Pancreas (tissue), 10 donors: Measurements from ENCODE around the gene NKX2-8. TPM values are rescaled to one million over a fixed set of nuclear protein-coding genes. Genes with fewer than 3 reads are reported as not detected.

Experiments used
- ATAC-seq, 4 donors: fragments of 200-7000 bp; cut with Tn5 transposase; one replicate each; pipeline versions ENCODE4 v1.8.0 to v1.9.1; 2020; ENCODE audit warnings: mild to moderate bottlenecking in 4 of 4, moderate library complexity in 4 of 4
- DNase-seq, 6 donors: peaks; one replicate each; pipeline ENCODE4 v3.0.0-alpha.2; 2020
- FAIRE-seq: peaks from 2 replicates; lab custom pipeline; 2012; peaks lifted over from hg19 to GRCh38; lab: Jason Lieb, UNC
- H3K27ac ChIP-seq, 4 donors: fragments of 200-600 bp; sonication (generic); 1 replicate in 3 of 4; 2 replicates in 1 of 4; pipeline versions ENCODE4 v1.5.0 to v1.8.0; 2020
- H3K27me3 ChIP-seq, 4 donors: fragments of 200-600 bp; one replicate each; pipeline ENCODE4 v1.8.0; 2021
- H3K36me3 ChIP-seq, 3 donors: fragments of 200-600 bp; sonication (generic) in 1 of 3; one replicate each; pipeline versions ENCODE4 v1.5.0 to v1.8.0; 2020 to 2021
- H3K4me1 ChIP-seq, 3 donors: fragments of 200-600 bp; one replicate each; pipeline ENCODE4 v1.8.0; 2021
- H3K4me3 ChIP-seq, 4 donors: fragments of 200-600 bp; sonication (generic) in 2 of 4; one replicate each; pipeline versions ENCODE4 v1.5.0 to v1.8.0; 2020 to 2021
- H3K9me3 ChIP-seq, 4 donors: fragments of 200-600 bp; one replicate each; pipeline ENCODE4 v1.8.0; 2021
- CTCF ChIP-seq, 4 donors: fragments of 200-600 bp; sonication (generic) in 3 of 4; IDR thresholded peaks; one replicate each; pipeline versions ENCODE4 v1.5.0 to v1.8.0; 2021; ENCODE audit warnings: antibody characterized with exemption in 4 of 4
- WGBS, 2 donors: extraction: QIAGEN DNeasy Blood & Tissue Kit; methylation state at CpG; one replicate each; pipeline ENCODE4 v1.1.7; 2013; 5-methylcytosine and 5-hydroxymethylcytosine counted together
- intact Hi-C, 3 donors: fragments of 100-400 bp; cut with DNase I; formaldehyde crosslinking; loops; one replicate each; pipeline versions ENCODE4 v1.11.1 to v1.14.2; 2022
- polyA plus RNA-seq, 2 donors: library from polyadenylated mRNA; stranded (reverse); fragments of 200-250 nt; gene quantifications; one replicate each; pipeline ENCODE4 v1.2.3, GENCODE V29; 2013
- total RNA-seq, 6 donors: library from RNA; stranded (reverse); fragmentation: NEBNext Ultra II Directional in 4 of 6; extraction: Animal tissue kit (Norgen Biotek cat#: 25700) in 4 of 6; gene quantifications; one replicate each; pipeline versions ENCODE4 v1.2.1 to v1.2.4, GENCODE V29; 2021 to 2023
- donor health status: healthy with polysubstance abuse.
- donor health status: DM: no; HTN: no; CAD: no; lungs with moderate emphysema.
- donor health status: DM: no; HTN: no; CAD: no.
- donor health status: control.
- donor health status: control.
- donor health status: Bipolar disorder and iron deficiency.
- donor health status: DM: yes; HTN: yes; CAD: no.
- donor health status: DM: no; HTN: no; CAD: no.
- donor health status: DM: no; HTN: no; CAD: no.
- donor health status: DM: yes; HTN: yes; CAD: no.

Gene NKX2-8
- total and polyA plus RNA-seq, 8 donors, result 0.31 TPM; not detected in 7

GRCh38 chr14:36585100-36585499 lies 2.7 kb upstream of the NKX2-8 start:
- TF ChIP-seq CTCF (IDR thresholded peaks at IDR 0.05), result no peak
- no peak for FAIRE-seq
- no peaks in the 10 kb centered on the region for H3K9me3 ChIP-seq
- H3K27me3 ChIP-seq, result peaks cover 0 to 40% (median 11%) of the 10 kb centered on the region in 4 donors
- H3K4me1 ChIP-seq, result peaks cover 0 to 5% (median 0%) of the 10 kb centered on the region in 3 donors
- WGBS, 2 donors, result 58 to 61% methylated on average over 5 of the region's 5 CpGs
- H3K36me3 ChIP-seq, result no peaks in the 10 kb centered on the region
- H3K27ac ChIP-seq, result no peak overlapping the region
- no peak for ATAC-seq
- no peak overlapping the region for H3K4me3 ChIP-seq
- intact Hi-C loops, result no loop called here
- no peak for DNase-seq

DNA sequence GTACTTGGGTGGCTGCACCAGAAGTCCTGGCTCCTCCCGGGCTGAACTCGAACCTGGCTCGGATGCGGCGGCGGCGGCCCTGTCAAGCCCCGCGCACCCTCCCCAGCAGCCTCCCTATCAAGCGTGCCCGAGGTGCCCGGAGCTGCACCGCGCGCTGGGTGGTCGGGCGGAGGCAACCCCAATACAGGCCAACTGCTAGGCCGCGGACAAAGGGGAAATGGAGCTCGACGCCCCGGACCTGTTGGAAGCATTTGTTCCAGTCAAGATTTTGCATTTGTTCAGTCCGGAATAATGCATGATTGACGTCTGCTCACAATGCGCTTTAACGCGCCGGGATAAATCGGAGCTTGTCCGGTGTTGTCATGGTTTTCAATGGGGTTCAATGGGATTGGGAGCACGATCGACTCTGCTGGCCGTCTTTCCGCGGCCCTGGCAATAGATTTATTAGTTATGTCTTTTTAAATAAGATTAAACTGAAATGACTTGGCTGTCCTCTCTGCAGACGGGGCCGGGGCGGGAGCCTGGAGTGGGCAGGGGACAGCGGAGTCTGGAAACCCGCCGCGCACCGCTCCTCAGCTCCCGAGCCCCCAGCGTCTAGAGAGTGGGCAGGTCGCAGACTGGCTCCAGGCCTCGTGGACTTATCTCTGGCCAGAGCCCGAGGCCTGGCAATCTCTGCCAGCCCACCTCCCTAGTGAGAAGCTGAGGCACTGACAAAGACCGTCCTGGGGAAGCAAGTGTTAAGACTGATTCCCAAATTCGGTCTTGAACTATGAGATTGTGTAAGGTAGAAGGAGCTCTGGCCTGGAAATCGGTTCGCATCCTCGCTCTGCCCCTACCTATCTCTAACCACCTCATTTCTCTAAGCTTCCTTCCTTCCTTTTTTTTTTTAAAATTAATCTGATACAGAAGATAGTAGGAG lies 1.7 kb upstream of the NKX2-8 start:
- no peak for TF ChIP-seq CTCF (IDR thresholded peaks at IDR 0.05)
- H3K27me3 ChIP-seq, result peaks cover 0 to 44% (median 17%) of the 10 kb centered on the region in 4 donors
- FAIRE-seq (no peak), ATAC-seq (no peak), DNase-seq (peak in 1 of 6 donors; percentile 54)
- H3K36me3 ChIP-seq, result no peaks in the 10 kb centered on the region
- no peak overlapping the region for H3K27ac ChIP-seq
- intact Hi-C loops, result no loop called here
- no peaks in the 10 kb centered on the region for H3K9me3 ChIP-seq
- WGBS, 2 donors, result 20 to 27% methylated on average over 53 of the region's 53 CpGs
- H3K4me1 ChIP-seq, result peaks cover 0 to 5% (median 0%) of the 10 kb centered on the region in 3 donors
- H3K4me3 ChIP-seq, result no peak overlapping the region

DNA sequence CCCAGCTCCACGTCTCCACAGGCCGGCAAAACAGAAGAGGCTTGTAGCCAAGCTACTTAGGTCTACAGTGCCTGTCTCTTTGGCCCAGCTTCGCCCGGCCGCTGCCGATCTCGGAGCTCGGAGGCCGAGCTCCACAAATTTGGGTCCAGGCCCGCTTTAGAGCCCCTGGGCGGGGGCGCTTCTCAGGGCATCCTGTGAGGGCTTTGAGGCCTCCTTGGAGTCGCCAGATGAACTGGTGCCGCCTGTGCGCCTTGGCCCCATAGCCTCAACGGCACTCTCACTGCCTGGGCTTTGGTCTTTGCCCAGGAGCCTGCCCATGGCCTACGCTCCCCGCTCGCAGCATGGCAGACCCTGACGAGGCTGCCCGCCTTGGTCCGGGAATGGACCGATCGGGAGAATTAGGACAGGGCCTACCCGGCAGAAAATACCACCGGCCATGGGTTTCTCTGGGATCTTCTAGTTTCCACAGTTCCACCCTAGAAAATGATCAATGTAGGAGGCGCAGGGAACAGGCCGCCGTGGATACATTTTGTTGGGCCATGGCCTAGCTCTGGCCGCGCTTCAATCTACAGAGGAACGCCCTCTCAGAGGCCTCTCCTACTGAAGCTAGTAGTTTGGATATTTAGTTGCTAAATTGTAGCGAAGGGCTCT lies 953 bp upstream of the NKX2-8 start:
- H3K36me3 ChIP-seq, result no peaks in the 10 kb centered on the region
- DNase-seq, result peak in 1 of 6 donors; percentile 69
- peaks cover 0 to 46% (median 17%) of the 10 kb centered on the region in 4 donors for H3K27me3 ChIP-seq
- ATAC-seq, result no peak
- no peaks in the 10 kb centered on the region for H3K9me3 ChIP-seq
- intact Hi-C loops, result no loop called here
- H3K27ac ChIP-seq, result no peak overlapping the region
- 19 to 23% methylated on average over 33 of the region's 33 CpGs for WGBS, 2 donors
- H3K4me1 ChIP-seq, result peaks cover 0 to 5% (median 0%) of the 10 kb centered on the region in 3 donors
- TF ChIP-seq CTCF (IDR thresholded peaks at IDR 0.05), result no peak
- FAIRE-seq, result no peak
- H3K4me3 ChIP-seq, result no peak overlapping the region

DNA sequence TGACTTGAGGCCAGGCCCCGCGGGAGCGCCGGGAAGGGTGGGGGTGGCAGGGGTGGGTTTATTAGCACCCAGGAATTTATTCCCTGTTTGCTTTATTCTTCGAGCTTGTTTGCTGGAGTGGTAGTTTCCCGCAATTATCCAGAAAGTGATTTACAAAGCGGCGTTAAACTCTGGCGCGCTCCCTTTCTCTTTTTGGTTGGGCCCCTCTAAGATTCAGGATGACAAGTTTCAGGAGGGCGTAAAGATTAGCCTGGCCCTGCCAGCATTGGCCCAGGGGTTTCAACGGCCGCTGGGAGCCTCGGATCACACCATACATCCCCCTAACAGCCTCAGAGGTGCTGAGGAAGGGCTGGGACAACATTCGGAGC lies 444 bp upstream of the NKX2-8 start:
- no peak for DNase-seq
- H3K4me3 ChIP-seq, result peak overlapping the region in 2 of 4 donors; percentile 47 to 65
- TF ChIP-seq CTCF (IDR thresholded peaks at IDR 0.05), result no peak
- peaks cover 0 to 5% (median 0%) of the 10 kb centered on the region in 3 donors for H3K4me1 ChIP-seq
- intact Hi-C loops, result no loop called here
- H3K36me3 ChIP-seq, result no peaks in the 10 kb centered on the region
- no peak for ATAC-seq
- no peak for FAIRE-seq
- 6 to 9% methylated on average over 15 of the region's 15 CpGs for WGBS, 2 donors
- H3K9me3 ChIP-seq, result no peaks in the 10 kb centered on the region
- peaks cover 0 to 43% (median 17%) of the 10 kb centered on the region in 4 donors for H3K27me3 ChIP-seq
- H3K27ac ChIP-seq, result no peak overlapping the region
